ENCODE data around the gene C2CD2.

DNA sequence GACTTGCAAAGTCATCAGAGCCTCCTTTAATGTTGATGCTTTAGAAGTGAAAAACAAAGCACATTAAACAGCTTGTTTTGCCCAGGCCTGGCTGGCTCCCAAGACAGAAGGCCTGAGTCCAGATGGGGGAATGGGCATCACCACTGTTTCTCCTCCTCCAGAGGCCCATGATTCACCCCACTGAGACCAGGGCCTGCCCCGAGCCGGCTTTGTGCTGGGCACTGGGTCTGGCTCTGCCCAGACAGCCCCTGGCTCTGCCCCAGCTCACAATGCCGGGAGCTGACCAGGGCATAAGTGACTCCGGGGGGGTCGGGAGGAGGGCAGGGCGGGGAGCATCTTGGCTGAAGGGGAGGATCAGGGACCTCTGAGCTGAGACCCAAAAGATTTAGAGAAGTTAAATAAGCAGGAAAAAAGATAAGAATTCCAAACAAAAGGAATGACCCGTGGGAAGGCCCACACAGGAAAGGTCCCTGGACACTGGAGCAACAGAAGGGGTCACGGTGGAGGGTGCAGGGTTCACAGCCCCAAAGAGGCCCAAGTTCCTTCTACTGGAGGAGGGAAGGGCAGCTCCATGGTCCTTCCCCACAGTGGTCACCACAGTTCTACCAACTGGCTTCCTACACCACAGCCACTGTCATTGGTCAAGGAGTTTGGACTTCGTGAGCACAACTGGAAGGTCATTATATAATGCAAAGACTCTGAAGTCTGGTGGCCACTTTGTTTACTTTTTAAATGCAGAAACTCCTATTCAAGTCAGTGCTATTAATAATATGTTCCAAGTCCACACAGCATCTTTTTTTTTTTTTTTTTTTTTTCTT is 5.5 kb downstream of the C2CD2 start:
- no peak for TF ChIP-seq CTCF (conservative IDR thresholded peaks at IDR 0.05 in 1 of 2, IDR thresholded peaks at IDR 0.05 in 1 of 2; ENCODE audit: low read depth in 1 of 2, low read length in 2 of 2)
- TF ChIP-seq EZH2 (IDR thresholded peaks at IDR 0.05; ENCODE audit: low read length, missing control alignments) = no peak
